K562 (cell line): ENCODE measurements around the gene CPT1B. TPM values are rescaled to one million over a fixed set of nuclear protein-coding genes. Genes with fewer than 3 reads are reported as not detected.

Experiments
- ARID1B ChIP-seq: fragments of 450-650 bp; IDR thresholded peaks from 2 replicates; pipeline ENCODE4 v1.6.1; 2016; ENCODE audit warnings: antibody characterized with exemption, mild to moderate bottlenecking, inconsistent platforms
- CREB1 ChIP-seq, 2 experiments: sonication (generic) in 1 of 2; formaldehyde crosslinking in 1 of 2; IDR thresholded peaks; 2 replicates each; pipeline versions ENCODE4 v1.6.1 to v1.8.0; 2012 to 2022; ENCODE audit warnings: inconsistent platforms in 1 of 2, mild to moderate bottlenecking in 1 of 2, missing genetic modification reagents in 1 of 2, moderate library complexity in 1 of 2
- ETV1 ChIP-seq: fragments of 450-650 bp; conservative IDR thresholded peaks from 2 replicates; pipeline ENCODE4 v1.6.1; 2016; ENCODE audit warnings: missing genetic modification characterization, control low read depth, low read depth, missing compliant biosample characterization
- FOXP1 ChIP-seq: sonication (generic); formaldehyde crosslinking; IDR thresholded peaks from 2 replicates; pipeline ENCODE4 v1.8.0; 2022; ENCODE audit warnings: mild to moderate bottlenecking, missing genetic modification reagents
- GTF2E2 ChIP-seq: fragments of 200-800 bp; sonication (Bioruptor generic); IDR thresholded peaks from 2 replicates; pipeline ENCODE4 v1.6.1; 2016; ENCODE audit warnings: missing genetic modification characterization, missing compliant biosample characterization
- MBD2 ChIP-seq: sonication (generic); IDR thresholded peaks from 2 replicates; pipeline ENCODE4 v1.6.1; 2016; ENCODE audit warnings: low read depth, borderline replicate concordance
- MLLT1 ChIP-seq, 2 experiments: fragments of 450-650 bp; IDR thresholded peaks; 2 replicates each; pipeline ENCODE4 v1.6.1; 2016
- POLR2G ChIP-seq: fragments of 200-400 bp; formaldehyde crosslinking; IDR thresholded peaks from 2 replicates; pipeline ENCODE4 v1.6.1; 2017; ENCODE audit warnings: low read depth, mild to moderate bottlenecking, antibody characterized with exemption, low read length, moderate library complexity
- POLR2H ChIP-seq: IDR thresholded peaks from 2 replicates; pipeline ENCODE4 v1.6.1; 2016; ENCODE audit warnings: missing genetic modification characterization, low read depth, mild to moderate bottlenecking, control low read depth, missing compliant biosample characterization, moderate library complexity
- SNRNP70 ChIP-seq: fragments of 200-400 bp; formaldehyde crosslinking; optimal IDR thresholded peaks from 2 replicates; pipeline ENCODE3; 2017; ENCODE audit warnings: low read depth, low read length
- ZBTB9 ChIP-seq: fragments of 450-650 bp; formaldehyde crosslinking; IDR thresholded peaks from 2 replicates; pipeline ENCODE4 v1.4.0; 2020; ENCODE audit warnings: mild to moderate bottlenecking, moderate library complexity
- ZMIZ1 ChIP-seq, 2 experiments: fragments of 150-350 bp in 1 of 2; IDR thresholded peaks; 2 replicates each; pipeline ENCODE4 v1.6.1; 2012 to 2016; ENCODE audit warnings: low read depth in 2 of 2, low read length in 2 of 2, mild to moderate bottlenecking in 1 of 2, moderate library complexity in 1 of 2
- ZNF124 ChIP-seq: sonication (generic); formaldehyde crosslinking; IDR thresholded peaks from 2 replicates; pipeline ENCODE4 v1.8.1; 2022; ENCODE audit warnings: missing genetic modification reagents
- ZNF395 ChIP-seq: fragments of 200-800 bp; sonication (Bioruptor generic); IDR thresholded peaks from 2 replicates; pipeline ENCODE4 v1.6.1; 2017; ENCODE audit warnings: missing genetic modification characterization, missing compliant biosample characterization
- polyA plus RNA-seq, 8 experiments: library from polyadenylated mRNA; depleted of rRNA in 4 of 8; stranded (reverse) in 5 of 8; unstranded in 3 of 8; fragments of >200 nt; fragmentation: Nextera tagmentation in 2 of 8; fragmentation: Illumina TruSeq in 1 of 8; extraction: Ambion mirVana in 2 of 8; extraction: Trizol in 1 of 8; gene quantifications; 2 replicates each; pipeline versions ENCODE4 v1.2.1 to v1.2.3, GENCODE V29; 2011 to 2014; ENCODE audit warnings: inconsistent platforms in 1 of 8, missing spikeins in 1 of 8
- total RNA-seq, 7 experiments: library from RNA; depleted of rRNA in 6 of 7; stranded (reverse); fragments of >200 nt in 6 of 7; fragmentation: Illumina TruSeq in 2 of 7; extraction: Trizol in 2 of 7; gene quantifications; 2 replicates each; pipeline versions ENCODE4 v1.2.1 to v1.2.3, GENCODE V29; 2011 to 2021; ENCODE audit warnings: low replicate concordance in 1 of 7

Gene CPT1B
- total and polyA plus RNA-seq, 9 of the 15 experiments (the other 6 are each of a cell fraction or from before 2014, with no cell fraction given) = 0.35 to 6.1 (median 2.6) TPM

- TF ChIP-seq ETV1 (tag) = no peak
- TF ChIP-seq FOXP1 (CRISPR knock-in tag) = no peak; the same call in 1 of the 2 replicates
- TF ChIP-seq POLR2G = 0 out of 2 replicates have a peak, but pooled peaks have one; percentile 23
- TF ChIP-seq ARID1B = no peak
- 0 out of 2 replicates have a peak, but pooled peaks have one; percentile 3 for TF ChIP-seq CREB1 (IDR thresholded peaks at IDR 0.05)
- TF ChIP-seq CREB1 (CRISPR knock-in tag; IDR thresholded peaks at IDR 0.05) = no peak
- no peak for TF ChIP-seq ZNF124
- no peak for TF ChIP-seq MBD2
- TF ChIP-seq ZBTB9 (CRISPR knock-in tag) = no peak
- TF ChIP-seq POLR2H = 0 out of 2 replicates have a peak, but pooled peaks have one; percentile 1
- TF ChIP-seq ZMIZ1 (IDR thresholded peaks at IDR 0.05; ENCODE audit: low read depth in 2 of 2, low read length in 2 of 2) = no peak
- TF ChIP-seq MLLT1 (IDR thresholded peaks at IDR 0.05) = no peak
- no peak for TF ChIP-seq SNRNP70
- no peak for TF ChIP-seq ZNF395 (CRISPR knock-in tag)
- TF ChIP-seq GTF2E2 (tag) = 0 out of 2 replicates have a peak, but pooled peaks have one; percentile 49
Observed at GRCh38 chr22:50525858-50526107, 52.4 kb downstream of the CPT1B start (continued).
